ENCODE data around the gene SLC17A3. TPM values are rescaled to one million over a fixed set of nuclear protein-coding genes. Genes with fewer than 3 reads are reported as not detected.

SLC17A3 gene
- polyA plus RNA-seq, 1 donor from 2014 or later: not detected

DNA sequence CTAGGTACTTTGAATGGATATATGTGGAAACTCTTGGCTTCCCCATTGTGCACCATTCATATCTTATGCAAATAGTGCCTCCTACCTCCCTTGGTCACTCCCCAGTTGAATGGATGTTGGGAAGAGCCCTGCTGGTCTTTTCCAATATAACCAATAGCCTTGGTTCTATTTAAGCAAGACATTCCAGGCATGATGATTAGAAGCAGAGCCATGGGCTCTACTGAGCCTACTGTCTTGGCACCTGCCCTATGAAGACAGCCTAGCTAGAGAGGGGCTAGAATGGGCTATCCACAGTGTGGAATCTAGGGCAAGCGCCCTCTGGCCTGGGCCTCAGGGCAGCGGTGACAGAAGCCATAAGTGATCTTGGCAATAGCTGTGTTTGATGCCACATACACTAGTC lies 57.8 kb downstream of the SLC17A3 start:
- Histone ChIP-seq H3K9ac (ENCODE audit: low read length) (no peak overlapping the region), H3K4me3 (ENCODE audit: low read length) (no peak overlapping the region), H3K4me2 (ENCODE audit: low read length) (no peak overlapping the region), H2AFZ (ENCODE audit: low read depth, low read length) (no peak overlapping the region), H3F3A (ENCODE audit: insufficient read depth, low read length, poor library complexity, severe bottlenecking) (no peaks in the 10 kb centered on the region), H3K27me3 (ENCODE audit: insufficient read depth, low read depth, low read length) (no peaks in the 10 kb centered on the region), H3K9me2 (ENCODE audit: insufficient read depth, low read length) (no peaks in the 10 kb centered on the region), H4K20me1 (ENCODE audit: insufficient read depth) (no peaks in the 10 kb centered on the region), H3K36me3 (ENCODE audit: insufficient read depth, low read length) (no peaks in the 10 kb centered on the region), H3K9me3 (ENCODE audit: low read length) (no peaks in the 10 kb centered on the region), H3K79me2 (replicated peaks; ENCODE audit: insufficient read depth, low read length) (no peaks in the 10 kb centered on the region), H3K27ac (ENCODE audit: low read length) (no peak overlapping the region)
- TF ChIP-seq, protein P1, sequence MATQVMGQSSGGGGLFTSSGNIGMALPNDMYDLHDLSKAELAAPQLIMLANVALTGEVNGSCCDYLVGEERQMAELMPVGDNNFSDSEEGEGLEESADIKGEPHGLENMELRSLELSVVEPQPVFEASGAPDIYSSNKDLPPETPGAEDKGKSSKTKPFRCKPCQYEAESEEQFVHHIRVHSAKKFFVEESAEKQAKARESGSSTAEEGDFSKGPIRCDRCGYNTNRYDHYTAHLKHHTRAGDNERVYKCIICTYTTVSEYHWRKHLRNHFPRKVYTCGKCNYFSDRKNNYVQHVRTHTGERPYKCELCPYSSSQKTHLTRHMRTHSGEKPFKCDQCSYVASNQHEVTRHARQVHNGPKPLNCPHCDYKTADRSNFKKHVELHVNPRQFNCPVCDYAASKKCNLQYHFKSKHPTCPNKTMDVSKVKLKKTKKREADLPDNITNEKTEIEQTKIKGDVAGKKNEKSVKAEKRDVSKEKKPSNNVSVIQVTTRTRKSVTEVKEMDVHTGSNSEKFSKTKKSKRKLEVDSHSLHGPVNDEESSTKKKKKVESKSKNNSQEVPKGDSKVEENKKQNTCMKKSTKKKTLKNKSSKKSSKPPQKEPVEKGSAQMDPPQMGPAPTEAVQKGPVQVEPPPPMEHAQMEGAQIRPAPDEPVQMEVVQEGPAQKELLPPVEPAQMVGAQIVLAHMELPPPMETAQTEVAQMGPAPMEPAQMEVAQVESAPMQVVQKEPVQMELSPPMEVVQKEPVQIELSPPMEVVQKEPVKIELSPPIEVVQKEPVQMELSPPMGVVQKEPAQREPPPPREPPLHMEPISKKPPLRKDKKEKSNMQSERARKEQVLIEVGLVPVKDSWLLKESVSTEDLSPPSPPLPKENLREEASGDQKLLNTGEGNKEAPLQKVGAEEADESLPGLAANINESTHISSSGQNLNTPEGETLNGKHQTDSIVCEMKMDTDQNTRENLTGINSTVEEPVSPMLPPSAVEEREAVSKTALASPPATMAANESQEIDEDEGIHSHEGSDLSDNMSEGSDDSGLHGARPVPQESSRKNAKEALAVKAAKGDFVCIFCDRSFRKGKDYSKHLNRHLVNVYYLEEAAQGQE (IDR thresholded peaks at IDR 0.05; ENCODE audit: borderline replicate concordance): no peak
- TF ChIP-seq RAD21 (conservative IDR thresholded peaks at IDR 0.05) (no peak), EP300 (conservative IDR thresholded peaks at IDR 0.05; ENCODE audit: poor library complexity, severe bottlenecking) (no peak), MXI1 (conservative IDR thresholded peaks at IDR 0.05; ENCODE audit: poor library complexity, severe bottlenecking) (no peak), POLR2AphosphoS5 (IDR thresholded peaks at IDR 0.05) (no peak), SMC3 (conservative IDR thresholded peaks at IDR 0.05; ENCODE audit: poor library complexity) (no peak), TAF1 (IDR thresholded peaks at IDR 0.05; ENCODE audit: low read depth) (no peak), EZH2 (IDR thresholded peaks at IDR 0.05; ENCODE audit: borderline replicate concordance, insufficient read depth, low read length, poor library complexity, severe bottlenecking) (no peak)
- TF ChIP-seq, protein P2, sequence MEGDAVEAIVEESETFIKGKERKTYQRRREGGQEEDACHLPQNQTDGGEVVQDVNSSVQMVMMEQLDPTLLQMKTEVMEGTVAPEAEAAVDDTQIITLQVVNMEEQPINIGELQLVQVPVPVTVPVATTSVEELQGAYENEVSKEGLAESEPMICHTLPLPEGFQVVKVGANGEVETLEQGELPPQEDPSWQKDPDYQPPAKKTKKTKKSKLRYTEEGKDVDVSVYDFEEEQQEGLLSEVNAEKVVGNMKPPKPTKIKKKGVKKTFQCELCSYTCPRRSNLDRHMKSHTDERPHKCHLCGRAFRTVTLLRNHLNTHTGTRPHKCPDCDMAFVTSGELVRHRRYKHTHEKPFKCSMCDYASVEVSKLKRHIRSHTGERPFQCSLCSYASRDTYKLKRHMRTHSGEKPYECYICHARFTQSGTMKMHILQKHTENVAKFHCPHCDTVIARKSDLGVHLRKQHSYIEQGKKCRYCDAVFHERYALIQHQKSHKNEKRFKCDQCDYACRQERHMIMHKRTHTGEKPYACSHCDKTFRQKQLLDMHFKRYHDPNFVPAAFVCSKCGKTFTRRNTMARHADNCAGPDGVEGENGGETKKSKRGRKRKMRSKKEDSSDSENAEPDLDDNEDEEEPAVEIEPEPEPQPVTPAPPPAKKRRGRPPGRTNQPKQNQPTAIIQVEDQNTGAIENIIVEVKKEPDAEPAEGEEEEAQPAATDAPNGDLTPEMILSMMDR (IDR thresholded peaks at IDR 0.05; ENCODE audit: poor library complexity, severe bottlenecking): no peak

DNA sequence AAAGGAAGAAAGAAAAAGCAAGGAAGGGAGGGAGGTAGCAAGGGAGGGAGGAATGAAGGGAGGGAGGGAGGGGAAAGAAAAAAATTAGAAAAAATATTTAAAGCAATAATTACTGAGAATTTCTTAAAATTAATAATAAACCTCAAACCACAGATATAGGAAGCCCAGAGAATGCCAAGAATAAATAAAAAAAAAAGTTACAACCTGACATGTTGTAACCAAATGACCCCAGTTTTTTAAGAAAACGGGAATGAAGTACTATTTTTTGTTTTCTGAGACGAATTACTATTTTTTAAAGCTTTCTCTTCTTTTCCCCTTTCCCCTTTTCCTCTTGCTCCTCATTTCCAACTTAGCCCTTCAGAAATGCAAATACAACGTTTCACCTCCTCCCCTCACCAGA lies 58.8 kb downstream of the SLC17A3 start:
- H3K27ac ChIP-seq (ENCODE audit: low read length): no peak overlapping the region
- no peaks in the 10 kb centered on the region for H3K27me3 ChIP-seq (ENCODE audit: insufficient read depth, low read depth, low read length)
- H3F3A ChIP-seq (ENCODE audit: insufficient read depth, low read length, poor library complexity, severe bottlenecking): no peaks in the 10 kb centered on the region
- H3K36me3 ChIP-seq (ENCODE audit: insufficient read depth, low read length): no peaks in the 10 kb centered on the region
- H3K9me3 ChIP-seq (ENCODE audit: low read length): no peaks in the 10 kb centered on the region
- H4K20me1 ChIP-seq (ENCODE audit: insufficient read depth): no peaks in the 10 kb centered on the region
- no peak overlapping the region for H3K4me3 ChIP-seq (ENCODE audit: low read length)
- no peak overlapping the region for H3K4me2 ChIP-seq (ENCODE audit: low read length)
- H2AFZ ChIP-seq (ENCODE audit: low read depth, low read length): no peak overlapping the region
- no peaks in the 10 kb centered on the region for H3K79me2 ChIP-seq (replicated peaks; ENCODE audit: insufficient read depth, low read length)
- no peaks in the 10 kb centered on the region for H3K9me2 ChIP-seq (ENCODE audit: insufficient read depth, low read length)
- TF ChIP-seq RAD21 (conservative IDR thresholded peaks at IDR 0.05) (no peak), EZH2 (IDR thresholded peaks at IDR 0.05; ENCODE audit: borderline replicate concordance, insufficient read depth, low read length, poor library complexity, severe bottlenecking) (no peak), POLR2AphosphoS5 (IDR thresholded peaks at IDR 0.05) (no peak), SMC3 (conservative IDR thresholded peaks at IDR 0.05; ENCODE audit: poor library complexity) (no peak), MXI1 (conservative IDR thresholded peaks at IDR 0.05; ENCODE audit: poor library complexity, severe bottlenecking) (no peak), EP300 (conservative IDR thresholded peaks at IDR 0.05; ENCODE audit: poor library complexity, severe bottlenecking) (no peak), TAF1 (IDR thresholded peaks at IDR 0.05; ENCODE audit: low read depth) (no peak)
- TF ChIP-seq, protein P1 (IDR thresholded peaks at IDR 0.05; ENCODE audit: borderline replicate concordance): no peak
- TF ChIP-seq, protein P2 (IDR thresholded peaks at IDR 0.05; ENCODE audit: poor library complexity, severe bottlenecking): no peak
- no peak overlapping the region for H3K9ac ChIP-seq (ENCODE audit: low read length)
